ENCODE data around the gene MTIF3. TPM values are rescaled to one million over a fixed set of nuclear protein-coding genes. Genes with fewer than 3 reads are reported as not detected.

Gene MTIF3
- polyA plus RNA-seq, 3 donors = 61.6 to 135 (median 86.6) TPM

- intact Hi-C loops (cut with micrococcal nuclease) = no loop called here
- Histone ChIP-seq H4K20me1 (ENCODE audit: insufficient read depth, low read length) (no peaks in the 10 kb centered on the region), H3K4me3 (replicated peaks in 1 of 3; ENCODE audit: low read depth in 2 of 3, low read length in 3 of 3) (no peak overlapping the region), H3K4me2 (replicated peaks; ENCODE audit: extremely low read depth, low read length, poor library complexity, severe bottlenecking) (no peak overlapping the region), H3K9ac (ENCODE audit: insufficient read depth, low read length, poor library complexity, severe bottlenecking) (no peak overlapping the region), H3K27me3 (ENCODE audit: control insufficient read depth in 2 of 2, insufficient read depth in 2 of 2, low read length in 2 of 2) (no peaks in the 10 kb centered on the region), H3K36me3 (replicated peaks in 1 of 2; ENCODE audit: control insufficient read depth in 1 of 2, insufficient read depth in 2 of 2, low read length in 2 of 2) (no peaks in the 10 kb centered on the region), H3K9me3 (replicated peaks in 1 of 2; ENCODE audit: control insufficient read depth in 1 of 2, insufficient read depth in 1 of 2, low read length in 2 of 2) (no peaks in the 10 kb centered on the region), H3K79me2 (ENCODE audit: insufficient read depth, low read length) (no peaks in the 10 kb centered on the region), H2AFZ (ENCODE audit: insufficient read depth, low read depth, low read length, poor library complexity, severe bottlenecking) (peak overlapping the region; percentile 43), H3K27ac (ENCODE audit: low read depth in 1 of 2, low read length in 2 of 2) (no peak overlapping the region), H3K4me1 (ENCODE audit: control insufficient read depth in 1 of 2, insufficient read depth in 2 of 2, low read length in 2 of 2) (no peaks in the 10 kb centered on the region)
- Mint-ChIP-seq H3K27me3 (ENCODE audit: low read depth in 3 of 3) (peaks cover 0 to 5% (median 0%) of the 10 kb centered on the region in 3 donors), H3K9me3 (peaks cover 0 to 2% (median 0%) of the 10 kb centered on the region in 7 donors), H3K27ac (no peak overlapping the region), H3K36me3 (no peaks in the 10 kb centered on the region), H3K4me3 (no peak overlapping the region), H3K4me1 (peaks cover 2% of the 10 kb centered on the region)
- no peak for DNase-seq
- no peak for TF ChIP-seq CTCF (IDR thresholded peaks at IDR 0.05)
- 0% methylated on average over 2 of the region's 3 CpGs for WGBS (ENCODE audit: insufficient coverage)
Observed at GRCh38 chr13:27466513-27466912, 16.1 kb upstream of the MTIF3 start.

GRCh38 chr13:27465611-27466010 lies 15.2 kb upstream of the MTIF3 start:
- intact Hi-C loops (cut with micrococcal nuclease) = no loop called here

More at GRCh38 chr13:27465611-27466010, 15.2 kb upstream of the MTIF3 start:
- H3K27ac Mint-ChIP-seq = peak overlapping the region in 1 of 7 donors; percentile 41
- H3K4me1 ChIP-seq (ENCODE audit: control insufficient read depth in 1 of 2, insufficient read depth in 2 of 2, low read length in 2 of 2) = no peaks in the 10 kb centered on the region
- H3K4me3 Mint-ChIP-seq = no peak overlapping the region
- H4K20me1 ChIP-seq (ENCODE audit: insufficient read depth, low read length) = no peaks in the 10 kb centered on the region
- H3K36me3 ChIP-seq (replicated peaks in 1 of 2; ENCODE audit: control insufficient read depth in 1 of 2, insufficient read depth in 2 of 2, low read length in 2 of 2) = no peaks in the 10 kb centered on the region
- H3K4me2 ChIP-seq (replicated peaks; ENCODE audit: extremely low read depth, low read length, poor library complexity, severe bottlenecking) = no peak overlapping the region
- H3K9me3 ChIP-seq (replicated peaks in 1 of 2; ENCODE audit: control insufficient read depth in 1 of 2, insufficient read depth in 1 of 2, low read length in 2 of 2) = no peaks in the 10 kb centered on the region
- no peak overlapping the region for H3K27ac ChIP-seq (ENCODE audit: low read depth in 1 of 2, low read length in 2 of 2)
- no peaks in the 10 kb centered on the region for H3K27me3 ChIP-seq (ENCODE audit: control insufficient read depth in 2 of 2, insufficient read depth in 2 of 2, low read length in 2 of 2)
- WGBS (ENCODE audit: insufficient coverage) = 70% methylated on average over 3 of the region's 5 CpGs
- peaks cover 0 to 5% (median 2%) of the 10 kb centered on the region in 3 donors for H3K27me3 Mint-ChIP-seq (ENCODE audit: low read depth in 3 of 3)
- H2AFZ ChIP-seq (ENCODE audit: insufficient read depth, low read depth, low read length, poor library complexity, severe bottlenecking) = no peak overlapping the region
- H3K9ac ChIP-seq (ENCODE audit: insufficient read depth, low read length, poor library complexity, severe bottlenecking) = no peak overlapping the region
- no peak overlapping the region for H3K4me3 ChIP-seq (replicated peaks in 1 of 3; ENCODE audit: low read depth in 2 of 3, low read length in 3 of 3)
- no peaks in the 10 kb centered on the region for H3K79me2 ChIP-seq (ENCODE audit: insufficient read depth, low read length)
- H3K36me3 Mint-ChIP-seq = no peaks in the 10 kb centered on the region
- DNase-seq = no peak
- TF ChIP-seq CTCF (IDR thresholded peaks at IDR 0.05) = no peak
- peaks cover 0 to 2% (median 0%) of the 10 kb centered on the region in 7 donors for H3K9me3 Mint-ChIP-seq
- H3K4me1 Mint-ChIP-seq = peaks cover 2% of the 10 kb centered on the region

Measured in CD14-positive monocyte (primary cell).